ENCODE measurements around the gene KLHDC3.

Gene KLHDC3

DNA sequence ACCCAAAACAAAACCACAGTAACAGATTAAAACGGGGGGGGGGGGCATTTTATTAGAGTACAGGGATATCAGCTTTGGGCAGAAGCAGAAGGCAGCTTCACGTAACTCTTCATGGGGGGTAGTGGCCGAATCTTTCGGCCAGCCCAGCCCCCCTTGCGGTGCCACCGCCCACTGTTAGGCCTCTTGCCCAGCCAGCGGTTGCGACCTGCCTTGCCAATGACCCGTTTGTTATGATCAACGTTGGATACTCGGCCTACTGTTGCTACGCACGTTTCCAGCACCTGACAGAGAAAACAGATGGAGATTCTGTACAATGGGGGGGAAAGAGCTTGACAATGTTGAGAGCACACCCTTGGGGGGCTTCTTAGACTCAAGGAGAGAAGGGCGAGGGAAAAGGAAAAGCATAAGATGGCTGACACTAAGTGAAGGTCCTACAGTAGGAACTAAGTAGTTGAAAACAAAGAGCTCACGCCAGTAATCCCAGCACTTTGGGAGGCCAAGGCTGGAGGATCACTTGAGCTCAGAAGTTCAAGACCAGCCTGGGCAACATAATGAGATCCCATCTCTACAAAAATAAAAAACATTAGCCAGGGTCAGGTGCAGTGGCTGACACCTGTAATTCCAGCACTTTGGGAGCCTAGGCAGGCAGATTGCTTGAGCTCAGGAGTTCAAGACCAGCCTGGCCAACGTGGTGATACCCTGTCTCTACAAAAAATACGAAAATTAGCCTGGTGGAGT is 40.3 kb downstream of the KLHDC3 start:
- no peaks in the 10 kb centered on the region for H3K9me2 ChIP-seq (ENCODE audit: low read depth, low read length)
- peak overlapping the region; percentile 66 for H3K27ac ChIP-seq (ENCODE audit: low read depth, low read length, poor library complexity, severe bottlenecking)
- TF ChIP-seq EZH2 (IDR thresholded peaks at IDR 0.05; ENCODE audit: borderline replicate concordance, low read length) = no peak
- no peak for TF ChIP-seq CTCF (IDR thresholded peaks at IDR 0.05; ENCODE audit: low read length)
- peaks cover 36% of the 10 kb centered on the region for H3K4me1 ChIP-seq (ENCODE audit: insufficient read depth, low read length, severe bottlenecking)
- peaks cover 16% of the 10 kb centered on the region for H3K36me3 ChIP-seq (ENCODE audit: insufficient read depth, low read length)
- peak overlapping the region; percentile 71; the same call in 1 of the 2 replicates for H2AFZ ChIP-seq (ENCODE audit: low read length)
- H3K4me2 ChIP-seq (ENCODE audit: low read length) = peak overlapping the region; percentile 80
- peaks cover 12% of the 10 kb centered on the region for H3K79me2 ChIP-seq (ENCODE audit: insufficient read depth, low read length)
- H3K9me3 ChIP-seq (ENCODE audit: low read length) = no peaks in the 10 kb centered on the region
- no peaks in the 10 kb centered on the region for H3F3A ChIP-seq (ENCODE audit: insufficient read depth, low read length)
- peak overlapping the region; percentile 85 for H3K9ac ChIP-seq (ENCODE audit: low read length)
- peak overlapping the region; percentile 78 for H3K4me3 ChIP-seq (ENCODE audit: low read depth, low read length, poor library complexity, severe bottlenecking)
- H4K20me1 ChIP-seq (ENCODE audit: insufficient read depth, low read length) = no peaks in the 10 kb centered on the region
- H3K27me3 ChIP-seq (ENCODE audit: insufficient read depth, low read length) = no peaks in the 10 kb centered on the region

DNA sequence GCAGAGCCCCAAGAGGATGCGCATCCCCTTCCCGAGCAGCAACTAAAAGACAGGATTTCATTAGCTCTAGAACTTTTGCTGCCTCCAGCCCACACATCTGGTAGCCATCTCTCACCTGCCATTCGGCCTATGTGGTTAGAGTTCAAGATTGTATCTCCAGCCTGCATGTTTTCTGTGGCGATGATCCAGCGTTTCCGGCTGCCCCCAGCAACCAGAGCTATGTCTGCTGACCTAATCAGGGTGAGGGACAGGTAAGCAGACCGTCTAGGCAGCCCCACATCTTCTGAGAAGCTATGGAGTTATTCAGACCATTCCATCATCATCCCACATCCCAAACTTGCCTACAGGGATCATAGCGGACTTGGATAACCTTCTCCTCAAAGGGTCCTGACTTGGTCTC is 41.9 kb downstream of the KLHDC3 start:
- Histone ChIP-seq H2AFZ (ENCODE audit: low read length) (no peak overlapping the region), H3K27me3 (ENCODE audit: insufficient read depth, low read length) (no peaks in the 10 kb centered on the region), H3K36me3 (ENCODE audit: insufficient read depth, low read length) (peaks cover 16% of the 10 kb centered on the region), H3K79me2 (ENCODE audit: insufficient read depth, low read length) (peaks cover 12% of the 10 kb centered on the region), H3K9ac (ENCODE audit: low read length) (no peak overlapping the region), H3K9me2 (ENCODE audit: low read depth, low read length) (no peaks in the 10 kb centered on the region), H4K20me1 (ENCODE audit: insufficient read depth, low read length) (no peaks in the 10 kb centered on the region), H3K9me3 (ENCODE audit: low read length) (no peaks in the 10 kb centered on the region), H3K4me1 (ENCODE audit: insufficient read depth, low read length, severe bottlenecking) (peaks cover 44% of the 10 kb centered on the region), H3F3A (ENCODE audit: insufficient read depth, low read length) (no peaks in the 10 kb centered on the region), H3K4me2 (ENCODE audit: low read length) (no peak overlapping the region), H3K27ac (ENCODE audit: low read depth, low read length, poor library complexity, severe bottlenecking) (no peak overlapping the region), H3K4me3 (ENCODE audit: low read depth, low read length, poor library complexity, severe bottlenecking) (no peak overlapping the region)
- TF ChIP-seq EZH2 (IDR thresholded peaks at IDR 0.05; ENCODE audit: borderline replicate concordance, low read length) = no peak

- H3K9me2 ChIP-seq (ENCODE audit: low read depth, low read length) = no peaks in the 10 kb centered on the region
- peak overlapping the region; percentile 4 for H3K27ac ChIP-seq (ENCODE audit: low read depth, low read length, poor library complexity, severe bottlenecking)
- H2AFZ ChIP-seq (ENCODE audit: low read length) = no peak overlapping the region
- peaks cover 30% of the 10 kb centered on the region for H3K4me1 ChIP-seq (ENCODE audit: insufficient read depth, low read length, severe bottlenecking)
- H3K9me3 ChIP-seq (ENCODE audit: low read length) = no peaks in the 10 kb centered on the region
- peaks cover 12% of the 10 kb centered on the region for H3K79me2 ChIP-seq (ENCODE audit: insufficient read depth, low read length)
- peak overlapping the region; percentile 96 for H3K4me3 ChIP-seq (ENCODE audit: low read depth, low read length, poor library complexity, severe bottlenecking)
- TF ChIP-seq EZH2 (IDR thresholded peaks at IDR 0.05; ENCODE audit: borderline replicate concordance, low read length) (no peak), CTCF (IDR thresholded peaks at IDR 0.05; ENCODE audit: low read length) (no peak)
- peaks cover 16% of the 10 kb centered on the region for H3K36me3 ChIP-seq (ENCODE audit: insufficient read depth, low read length)
- H3F3A ChIP-seq (ENCODE audit: insufficient read depth, low read length) = no peaks in the 10 kb centered on the region
- H4K20me1 ChIP-seq (ENCODE audit: insufficient read depth, low read length) = no peaks in the 10 kb centered on the region
- no peaks in the 10 kb centered on the region for H3K27me3 ChIP-seq (ENCODE audit: insufficient read depth, low read length)
- H3K9ac ChIP-seq (ENCODE audit: low read length) = peak overlapping the region; percentile 97
- peak overlapping the region; percentile 97 for H3K4me2 ChIP-seq (ENCODE audit: low read length)
Measured at GRCh38 chr6:43058531-43058930, 44.5 kb downstream of the KLHDC3 start.
